Measurements from ENCODE around the gene IFI27L1.

IFI27L1 gene

GRCh38 chr14:94111276-94112095, 30.4 kb downstream of the IFI27L1 start:
- DNase-seq: no peak
- intact Hi-C loops (cut with DNase I): no loop called here

GRCh38 chr14:94112513-94113063, 31.5 kb downstream of the IFI27L1 start:
- no peak for DNase-seq
- intact Hi-C loops (cut with DNase I): no loop called here

- intact Hi-C loops (cut with DNase I): no loop called here
- no peak for DNase-seq
Observed at GRCh38 chr14:94113073-94113472, 32.0 kb downstream of the IFI27L1 start.

GRCh38 chr14:94113490-94113889, 32.4 kb downstream of the IFI27L1 start:
- intact Hi-C loops (cut with DNase I): no loop called here
- DNase-seq: no peak

- intact Hi-C loops (cut with DNase I): no loop called here
- DNase-seq: no peak
Observed at GRCh38 chr14:94113908-94114588, 32.9 kb downstream of the IFI27L1 start.

- intact Hi-C loops (cut with DNase I): no loop called here
- DNase-seq: no peak
Observed at GRCh38 chr14:94114589-94115057, 33.5 kb downstream of the IFI27L1 start.

- intact Hi-C loops (cut with DNase I): no loop called here
- no peak for DNase-seq
Observed at GRCh38 chr14:94115058-94115591, 34.0 kb downstream of the IFI27L1 start.

GRCh38 chr14:94115631-94116030, 34.5 kb downstream of the IFI27L1 start:
- intact Hi-C loops (cut with DNase I): no loop called here
- no peak for DNase-seq

- DNase-seq: no peak
- intact Hi-C loops (cut with DNase I): no loop called here
Observed at GRCh38 chr14:94116701-94117100, 35.6 kb downstream of the IFI27L1 start.

GRCh38 chr14:94117856-94118255, 36.7 kb downstream of the IFI27L1 start:
- DNase-seq: no peak
- intact Hi-C loops (cut with DNase I): no loop called here

GRCh38 chr14:94119071-94119470, 38.0 kb downstream of the IFI27L1 start:
- intact Hi-C loops (cut with DNase I): no loop called here
- DNase-seq: no peak

- no peak for DNase-seq
- intact Hi-C loops (cut with DNase I): no loop called here
Observed at GRCh38 chr14:94120667-94121340, 39.7 kb downstream of the IFI27L1 start.

- intact Hi-C loops (cut with DNase I): no loop called here
- no peak for DNase-seq
Observed at GRCh38 chr14:94121485-94121884, 40.4 kb downstream of the IFI27L1 start.

- intact Hi-C loops (cut with DNase I): no loop called here
- no peak for DNase-seq
Observed at GRCh38 chr14:94122438-94122837, 41.3 kb downstream of the IFI27L1 start.

GRCh38 chr14:94123296-94123695, 42.2 kb downstream of the IFI27L1 start:
- no peak for DNase-seq
- intact Hi-C loops (cut with DNase I): no loop called here

GRCh38 chr14:94123868-94124267, 42.8 kb downstream of the IFI27L1 start:
- DNase-seq: no peak
- intact Hi-C loops (cut with DNase I): no loop called here

GRCh38 chr14:94124582-94125377, 43.7 kb downstream of the IFI27L1 start:
- DNase-seq: no peak
- intact Hi-C loops (cut with DNase I): loop anchor here (5.0 kb wide), 1 partner anchor 42 kb away; the partner anchor contains the start of genes DDX24 and IFI27L1

- intact Hi-C loops (cut with DNase I): loop anchor here (5.0 kb wide), 1 partner anchor 44 kb away; the partner anchor contains the start of genes DDX24 and IFI27L1
Observed at GRCh38 chr14:94125659-94126418, 44.7 kb downstream of the IFI27L1 start.

GRCh38 chr14:94126419-94126677, 45.2 kb downstream of the IFI27L1 start:
- intact Hi-C loops (cut with DNase I): loop anchor here (5.0 kb wide), 1 partner anchor 44 kb away; the partner anchor contains the start of genes DDX24 and IFI27L1
- no peak for DNase-seq

More at GRCh38 chr14:94125659-94126418, 44.7 kb downstream of the IFI27L1 start:
- DNase-seq: no peak

Measured in posterior cingulate gyrus (tissue), 11 donors.